Body of pancreas (tissue), 4 donors: ENCODE results near the gene EPHB2. TPM values are rescaled to one million over a fixed set of nuclear protein-coding genes. Genes with fewer than 3 reads are reported as not detected.
"Not testable (repeated sequence)": the region's sequence is repeated elsewhere in the genome, so short reads cannot be mapped to it uniquely, and the experiment has no call there.

ENCODE experiments used
- ATAC-seq: fragments of 150-250 bp; one replicate; pipeline ENCODE4 v1.9.1; 2016
- DNase-seq, 4 donors: peaks; one replicate each; pipeline ENCODE4 v3.0.0-alpha.2; 2019
- H3K27ac ChIP-seq, 4 donors: fragments of 200-600 bp; sonication (generic); 1 replicate in 3 of 4; 2 replicates in 1 of 4; pipeline versions ENCODE4 v1.5.1 to v1.6.1; 2016 to 2019; ENCODE audit warnings: mild to moderate bottlenecking in 1 of 4, mixed read lengths in 1 of 4, moderate library complexity in 1 of 4
- H3K27me3 ChIP-seq, 2 donors: fragments of 200-600 bp; sonication (generic); one replicate each; pipeline ENCODE4 v1.6.0; 2016; ENCODE audit warnings: mild to moderate bottlenecking in 1 of 2
- H3K36me3 ChIP-seq, 2 donors: fragments of 200-600 bp; sonication (generic); replicated peaks in 1 of 2; 2 replicates each; pipeline ENCODE4 v1.5.1; 2016; ENCODE audit warnings: low read depth in 2 of 2; ENCODE audit not compliant: insufficient read depth in 1 of 2
- H3K4me1 ChIP-seq: fragments of 200-600 bp; sonication (generic); one replicate; pipeline ENCODE4 v1.6.0; 2016
- H3K4me3 ChIP-seq, 2 donors: fragments of 200-600 bp; sonication (generic); 1 replicate in 1 of 2; 2 replicates in 1 of 2; pipeline ENCODE4 v1.5.1; 2016 to 2019
- H3K9me3 ChIP-seq, 3 donors: fragments of 200-600 bp; sonication (generic); 1 replicate in 2 of 3; 2 replicates in 1 of 3; pipeline ENCODE4 v1.5.1; 2016
- POLR2A ChIP-seq, 3 donors: fragments of 450-650 bp; IDR thresholded peaks; one replicate each; pipeline ENCODE4 v1.6.1; 2016; ENCODE audit warnings: antibody characterized with exemption in 3 of 3, mild to moderate bottlenecking in 2 of 3
- WGBS, 2 donors: methylation state at CpG; one replicate each; pipeline ENCODE4 v1.1.5; 2017; 5-methylcytosine and 5-hydroxymethylcytosine counted together
- intact Hi-C: fragments of 100-400 bp; cut with DNase I; formaldehyde crosslinking; loops from one replicate; pipeline ENCODE4 v1.15.1; 2023
- total RNA-seq, 2 donors: library from RNA; depleted of rRNA; stranded (reverse); fragments of >200 nt; gene quantifications; one replicate each; pipeline ENCODE4 v1.1.0, GENCODE V29; 2016
- TF ChIP-seq, protein P1 (sequence below), 7 experiments: fragments of 450-650 bp in 4 of 7; fragments of 200-600 bp in 3 of 7; sonication (generic) in 3 of 7; IDR thresholded peaks; one replicate each; pipeline ENCODE4 v1.5.1; 2016 to 2019; ENCODE audit warnings: antibody characterized with exemption in 7 of 7

The EPHB2 gene
- total RNA-seq, 2 donors from 2014 or later = 2.9 to 7.9 TPM

GRCh38 chr1:22674410-22674749, 36.3 kb upstream of the EPHB2 start:
- intact Hi-C loops = no loop called here
- WGBS, 2 donors = 21 to 31% methylated on average over 1 of the region's 1 CpG
- TF ChIP-seq POLR2A (IDR thresholded peaks at IDR 0.05) = no peak
- TF ChIP-seq, protein P1, sequence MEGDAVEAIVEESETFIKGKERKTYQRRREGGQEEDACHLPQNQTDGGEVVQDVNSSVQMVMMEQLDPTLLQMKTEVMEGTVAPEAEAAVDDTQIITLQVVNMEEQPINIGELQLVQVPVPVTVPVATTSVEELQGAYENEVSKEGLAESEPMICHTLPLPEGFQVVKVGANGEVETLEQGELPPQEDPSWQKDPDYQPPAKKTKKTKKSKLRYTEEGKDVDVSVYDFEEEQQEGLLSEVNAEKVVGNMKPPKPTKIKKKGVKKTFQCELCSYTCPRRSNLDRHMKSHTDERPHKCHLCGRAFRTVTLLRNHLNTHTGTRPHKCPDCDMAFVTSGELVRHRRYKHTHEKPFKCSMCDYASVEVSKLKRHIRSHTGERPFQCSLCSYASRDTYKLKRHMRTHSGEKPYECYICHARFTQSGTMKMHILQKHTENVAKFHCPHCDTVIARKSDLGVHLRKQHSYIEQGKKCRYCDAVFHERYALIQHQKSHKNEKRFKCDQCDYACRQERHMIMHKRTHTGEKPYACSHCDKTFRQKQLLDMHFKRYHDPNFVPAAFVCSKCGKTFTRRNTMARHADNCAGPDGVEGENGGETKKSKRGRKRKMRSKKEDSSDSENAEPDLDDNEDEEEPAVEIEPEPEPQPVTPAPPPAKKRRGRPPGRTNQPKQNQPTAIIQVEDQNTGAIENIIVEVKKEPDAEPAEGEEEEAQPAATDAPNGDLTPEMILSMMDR (IDR thresholded peaks at IDR 0.05) = peak in 1 of 7 experiments; percentile 6
- Histone ChIP-seq H3K4me3 (no peak overlapping the region), H3K36me3 (no peaks in the 10 kb centered on the region), H3K27me3 (no peaks in the 10 kb centered on the region), H3K9me3 (no peaks in the 10 kb centered on the region), H3K4me1 (no peaks in the 10 kb centered on the region), H3K27ac (no peak overlapping the region)
- ATAC-seq (no peak), DNase-seq (no peak)

GRCh38 chr1:22676151-22676550, 34.5 kb upstream of the EPHB2 start:
- H3K27ac ChIP-seq, DNase-seq, H3K36me3 ChIP-seq, ATAC-seq, H3K9me3 ChIP-seq, H3K27me3 ChIP-seq, H3K4me1 ChIP-seq, H3K4me3 ChIP-seq, intact Hi-C loops: not testable (repeated sequence)
- WGBS, 2 donors = 87 to 95% methylated on average over 15 of the region's 15 CpGs

DNA sequence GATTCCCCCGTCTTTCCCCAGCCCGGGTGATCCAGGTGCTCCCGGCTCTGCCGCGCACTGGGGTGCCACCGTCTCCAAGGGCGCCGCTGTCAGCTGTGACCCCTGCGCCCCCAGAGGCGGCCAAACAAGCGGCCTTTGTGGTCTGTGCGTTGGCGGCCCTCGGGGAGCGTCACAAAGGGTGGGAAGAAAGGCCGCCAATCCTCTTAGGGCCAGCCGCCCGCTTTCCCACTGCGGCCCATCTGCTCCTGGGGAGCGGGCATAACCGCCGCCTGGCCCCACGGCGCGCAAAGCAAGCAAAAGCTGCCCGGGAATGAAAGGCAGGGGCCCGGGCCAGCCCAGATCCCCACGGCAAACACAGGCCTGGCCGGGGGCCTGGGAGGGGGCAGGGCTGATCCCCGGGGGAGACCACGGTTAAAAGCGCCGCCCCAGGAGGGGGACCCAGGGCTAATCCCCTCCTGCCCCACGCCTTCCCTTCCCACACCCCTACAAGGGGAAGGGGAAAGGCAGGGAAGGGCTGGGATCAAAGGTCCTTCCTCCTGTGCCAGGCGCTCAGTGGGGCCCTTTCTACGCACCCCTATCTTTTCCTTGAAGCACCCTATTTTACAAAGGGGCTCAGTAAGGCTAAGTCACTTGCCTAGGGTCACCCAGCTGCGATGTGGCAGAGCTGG, 33.6 kb upstream of the EPHB2 start:
- DNase-seq = no peak
- no peaks in the 10 kb centered on the region for H3K4me1 ChIP-seq
- intact Hi-C loops = no loop called here
- H3K27ac ChIP-seq = no peak overlapping the region
- no peak overlapping the region for H3K4me3 ChIP-seq
- 52% methylated on average over 22 to 37 of the region's 37 CpGs for WGBS, 2 donors
- no peaks in the 10 kb centered on the region for H3K36me3 ChIP-seq
- TF ChIP-seq, protein P1 (IDR thresholded peaks at IDR 0.05) = no peak
- TF ChIP-seq POLR2A (IDR thresholded peaks at IDR 0.05) = no peak
- H3K9me3 ChIP-seq = no peaks in the 10 kb centered on the region
- no peaks in the 10 kb centered on the region for H3K27me3 ChIP-seq
- no peak for ATAC-seq

- intact Hi-C loops = no loop called here
- ATAC-seq (no peak), DNase-seq (no peak)
- no peak overlapping the region for H3K4me3 ChIP-seq
- H3K27me3 ChIP-seq = no peaks in the 10 kb centered on the region
- no peaks in the 10 kb centered on the region for H3K4me1 ChIP-seq
- H3K9me3 ChIP-seq = no peaks in the 10 kb centered on the region
- H3K27ac ChIP-seq = no peak overlapping the region
- no peaks in the 10 kb centered on the region for H3K36me3 ChIP-seq
- 74 to 78% methylated on average over 13 of the region's 13 CpGs for WGBS, 2 donors
- TF ChIP-seq, protein P1 (IDR thresholded peaks at IDR 0.05) = no peak
- no peak for TF ChIP-seq POLR2A (IDR thresholded peaks at IDR 0.05)
These were observed 32.4 kb upstream of the EPHB2 start for GRCh38 chr1:22677931-22678896.

DNA sequence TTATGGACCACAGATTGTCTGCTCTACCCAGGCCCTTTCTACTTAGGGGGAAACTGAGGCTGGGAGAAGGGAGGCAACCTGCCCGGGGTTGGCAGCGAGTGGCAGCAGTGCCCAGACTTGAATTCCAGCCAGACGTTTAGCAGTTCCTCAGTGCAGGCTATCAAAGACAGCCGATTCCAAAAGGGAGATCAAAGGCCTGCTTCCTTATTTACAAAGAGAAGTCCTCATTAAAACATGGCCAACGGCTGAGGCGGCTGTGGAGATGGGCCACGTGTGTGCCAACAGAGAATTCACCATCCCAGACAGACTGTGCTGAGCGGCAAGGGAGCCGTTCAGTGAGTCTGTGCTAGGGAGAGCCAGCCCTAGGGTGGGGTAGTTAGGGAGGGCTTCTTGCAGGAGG, 29.9 kb upstream of the EPHB2 start:
- Histone ChIP-seq H3K27ac (no peak overlapping the region), H3K4me3 (no peak overlapping the region), H3K9me3 (no peaks in the 10 kb centered on the region), H3K4me1 (no peaks in the 10 kb centered on the region), H3K27me3 (no peaks in the 10 kb centered on the region), H3K36me3 (no peaks in the 10 kb centered on the region)
- DNase-seq (no peak), ATAC-seq (no peak)
- intact Hi-C loops = no loop called here
- WGBS, 2 donors = 57 to 69% methylated on average over 6 to 9 of the region's 9 CpGs
- no peak for TF ChIP-seq POLR2A (IDR thresholded peaks at IDR 0.05)
- TF ChIP-seq, protein P1 (IDR thresholded peaks at IDR 0.05) = no peak
